T-helper 2 cell (primary cell): ENCODE data around the gene SETBP1.

Experiments
- DNase-seq, 5 experiments: peaks; one replicate each; pipeline versions ENCODE4 v3.0.0 to v3.0.0-alpha.2; 2012 to 2022

The SETBP1 gene

DNA sequence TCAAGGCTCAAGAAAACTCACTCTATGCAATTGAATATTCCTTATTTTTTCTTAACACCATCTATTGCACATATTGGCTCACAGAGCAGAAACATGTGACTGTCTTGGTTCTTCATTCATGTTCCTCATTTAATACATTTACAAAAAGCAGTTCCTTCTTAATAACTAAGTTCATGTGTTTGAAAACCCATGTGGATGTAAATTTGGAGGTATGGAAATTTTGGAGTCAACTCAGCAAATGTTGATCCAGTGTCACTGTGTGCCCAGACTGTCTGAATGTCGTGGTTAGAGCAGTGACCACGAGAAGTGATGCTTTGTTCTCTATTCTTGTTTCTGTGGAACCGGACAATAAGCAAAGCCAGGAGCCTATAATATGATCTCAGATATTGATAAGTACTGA, 299.1 kb downstream of the SETBP1 start:
- no peak for DNase-seq

GRCh38 chr18:44981121-44981520, 300.4 kb downstream of the SETBP1 start:
- no peak for DNase-seq

- DNase-seq, result no peak
Measured at GRCh38 chr18:44986933-44987332, 306.2 kb downstream of the SETBP1 start.

- DNase-seq, result no peak
Measured at GRCh38 chr18:44987371-44987770, 306.7 kb downstream of the SETBP1 start.

GRCh38 chr18:44988821-44989587, 308.3 kb downstream of the SETBP1 start:
- no peak for DNase-seq

DNA sequence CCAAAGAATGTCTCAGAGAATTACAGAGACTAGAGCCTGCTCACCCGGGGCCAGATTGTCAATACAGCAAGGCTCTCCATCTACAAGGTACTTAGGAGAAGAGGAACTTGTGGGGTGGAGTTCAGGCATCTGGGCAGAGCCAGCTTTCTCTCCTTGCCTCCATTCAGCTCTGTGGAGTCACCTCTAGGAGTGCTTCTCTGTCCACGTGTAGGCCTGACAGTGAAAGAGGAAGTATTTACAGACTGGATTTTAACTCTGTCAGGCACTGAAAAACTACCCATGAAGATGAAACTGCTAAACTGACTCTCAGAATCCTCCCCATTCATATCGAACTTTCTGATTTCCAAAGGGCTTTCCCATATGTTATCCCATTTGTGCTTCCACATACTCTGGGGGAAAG, 315.6 kb downstream of the SETBP1 start:
- DNase-seq, result no peak

DNA sequence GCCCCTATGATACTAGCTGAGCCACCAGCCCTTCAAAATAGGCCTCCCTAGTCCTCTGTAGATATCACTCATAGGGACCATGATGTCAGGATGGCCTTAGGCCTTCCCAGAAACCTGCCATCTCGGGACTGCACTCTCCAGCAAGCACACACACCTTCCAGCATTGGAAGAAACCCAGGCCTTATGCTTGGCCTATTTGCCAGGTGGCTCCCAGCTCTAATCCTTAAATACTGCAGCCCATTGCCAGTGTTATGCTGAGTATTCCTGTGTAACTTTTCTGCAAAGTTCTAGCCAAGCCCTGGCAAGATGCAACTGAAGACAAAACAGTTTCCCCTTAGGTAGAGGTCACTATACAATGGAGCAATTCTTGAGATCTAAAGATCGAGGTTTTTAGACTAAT, 316.5 kb downstream of the SETBP1 start:
- no peak for DNase-seq

DNA sequence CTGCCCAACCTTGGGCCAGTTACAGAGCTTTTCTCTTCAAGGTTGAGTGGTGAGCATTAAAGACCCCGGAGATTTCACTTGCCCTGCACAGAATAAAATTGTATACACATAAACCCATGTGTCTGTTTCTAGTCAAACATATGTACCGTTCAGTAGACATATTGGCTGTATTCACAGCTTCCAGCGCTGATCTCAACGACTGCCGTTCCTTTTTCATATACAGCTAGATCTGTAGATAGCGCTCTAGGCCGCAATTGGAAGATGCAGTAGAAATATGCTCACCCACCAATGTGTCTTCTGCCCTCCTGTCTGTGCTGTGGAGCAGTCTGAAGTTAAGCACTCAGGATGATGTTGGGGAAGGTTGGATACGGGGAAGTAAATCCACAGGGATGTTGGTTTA, 317.7 kb downstream of the SETBP1 start:
- DNase-seq, result no peak

DNA sequence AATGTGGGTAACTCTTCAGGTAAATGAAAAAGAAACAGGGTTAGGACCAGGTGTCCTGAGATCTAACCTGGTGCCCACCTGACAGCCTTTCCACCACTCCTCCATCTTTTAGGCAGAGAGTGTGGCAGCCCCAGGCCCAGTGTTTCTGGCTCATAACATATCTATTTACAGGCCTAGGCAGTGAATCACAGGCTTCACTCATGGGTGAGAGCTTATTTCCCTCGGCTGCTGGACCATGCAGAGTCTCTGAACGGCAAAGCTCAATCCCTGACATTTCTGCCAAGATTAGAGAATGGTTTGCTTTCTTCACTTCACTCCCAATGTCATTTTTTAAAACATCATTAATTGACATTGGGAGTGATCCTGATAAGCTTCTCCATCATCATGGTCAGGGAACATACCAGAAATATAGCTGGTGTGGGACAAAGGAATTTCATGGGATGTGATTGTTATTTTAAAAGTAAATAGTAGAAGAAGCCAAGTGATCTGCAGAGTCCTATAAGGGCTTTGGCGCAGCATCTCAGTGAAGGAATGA, 323.9 kb downstream of the SETBP1 start:
- no peak for DNase-seq

DNA sequence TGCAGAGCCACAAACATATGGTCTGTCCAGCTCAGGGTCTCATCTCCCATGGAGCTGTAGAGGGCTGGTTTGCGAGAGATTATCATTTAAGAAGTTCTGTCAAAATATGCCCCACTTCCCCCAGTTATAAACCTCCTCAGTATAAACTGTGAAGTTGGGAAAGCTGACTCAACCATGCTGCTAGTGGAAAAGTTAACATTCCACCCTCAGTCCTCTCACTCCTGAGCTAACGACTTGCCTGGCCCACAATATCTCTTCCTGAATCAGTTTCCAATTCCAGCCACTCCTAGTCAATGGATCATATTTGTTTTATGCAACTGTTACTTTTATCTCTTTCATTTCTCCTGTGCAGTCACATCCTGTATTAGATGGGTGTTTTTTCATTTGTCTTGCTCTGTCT, 326.2 kb downstream of the SETBP1 start:
- no peak for DNase-seq

GRCh38 chr18:45007531-45007930, 326.8 kb downstream of the SETBP1 start:
- no peak for DNase-seq

GRCh38 chr18:45008694-45009413, 328.2 kb downstream of the SETBP1 start:
- DNase-seq, result peak in 1 of 5 experiments; percentile 34

DNA sequence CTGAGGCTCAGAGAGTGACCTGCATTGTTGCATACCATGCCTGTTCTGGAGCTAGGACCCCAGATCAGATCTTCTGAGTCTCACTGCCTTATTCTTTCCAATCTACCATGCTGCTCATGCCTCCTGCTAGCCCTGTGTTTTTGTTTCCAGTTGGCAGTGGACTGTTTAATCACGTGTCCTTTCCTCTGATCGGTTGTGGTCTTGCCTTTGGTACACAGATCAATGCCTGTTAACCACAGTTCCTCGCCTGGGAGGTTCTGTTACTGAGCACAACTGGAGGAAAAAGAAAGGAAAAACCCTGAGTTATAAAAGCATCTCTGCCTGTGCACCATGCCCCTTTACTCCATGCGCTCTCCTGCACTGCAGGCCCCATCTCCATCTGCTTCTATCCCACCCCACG, 329.1 kb downstream of the SETBP1 start:
- DNase-seq, result peak in 1 of 5 experiments; percentile 24

DNA sequence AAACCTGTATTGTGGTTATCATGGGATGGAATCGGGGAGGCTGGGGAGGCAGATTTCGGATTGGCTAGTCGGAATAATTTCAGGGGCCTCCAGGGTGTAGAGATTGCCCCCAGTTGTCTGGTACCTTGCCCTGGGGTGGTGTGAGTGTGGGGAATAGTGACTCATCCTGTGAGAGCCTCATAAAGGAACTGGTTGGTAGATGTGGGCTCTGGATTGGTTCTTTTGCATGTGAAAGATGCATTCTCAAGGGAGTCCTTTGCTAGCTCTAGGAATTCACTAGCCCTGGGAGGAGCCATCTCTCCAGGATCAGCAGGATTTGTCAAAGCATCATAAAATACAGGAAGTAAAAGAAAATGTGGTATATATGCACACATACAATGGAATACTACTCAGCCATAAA, 331.6 kb downstream of the SETBP1 start:
- no peak for DNase-seq

DNA sequence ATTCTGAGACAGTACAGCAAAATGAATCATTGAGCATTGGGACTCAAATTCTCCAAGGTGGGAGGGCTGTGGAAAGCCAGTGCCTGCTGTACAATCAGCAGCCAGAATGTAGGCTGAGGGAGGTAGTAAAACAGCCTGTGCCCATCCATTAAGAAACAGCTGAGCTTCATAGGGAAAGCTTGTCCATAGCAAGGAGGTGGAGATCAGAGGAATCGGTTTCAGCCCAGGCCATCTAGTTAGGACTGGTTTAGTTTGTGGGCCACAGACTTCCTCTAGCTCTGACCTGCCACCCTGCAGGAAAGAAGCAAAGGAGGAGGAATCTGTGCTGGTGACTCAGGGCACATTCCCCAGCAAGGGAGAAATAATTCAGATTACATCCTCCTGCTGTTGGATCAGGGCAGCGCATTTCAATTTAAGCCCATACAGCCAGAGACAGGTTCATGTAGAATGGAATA, 333.4 kb downstream of the SETBP1 start:
- DNase-seq, result no peak

- DNase-seq, result no peak
Measured at GRCh38 chr18:45015788-45016128, 335.1 kb downstream of the SETBP1 start.

DNA sequence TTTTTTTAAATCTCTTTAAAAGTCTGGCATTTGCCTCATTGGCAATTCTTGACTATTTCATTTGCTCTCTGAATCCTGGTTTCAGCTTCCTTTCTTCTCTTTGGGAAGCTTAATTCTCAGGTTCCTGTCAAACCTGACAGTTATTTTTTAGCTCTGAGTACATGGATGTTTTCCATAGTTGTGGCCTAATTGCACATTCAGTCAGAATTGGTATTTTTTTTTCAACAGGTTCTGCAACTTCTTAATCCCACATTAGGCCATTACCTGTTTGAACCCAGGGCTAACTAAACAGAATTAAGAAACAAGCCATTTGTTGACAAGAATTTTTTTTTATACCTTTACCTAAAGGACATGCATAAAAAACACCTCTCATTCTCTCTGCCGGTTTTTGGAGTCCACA, 338.8 kb downstream of the SETBP1 start:
- DNase-seq, result no peak

GRCh38 chr18:45023519-45023918, 342.8 kb downstream of the SETBP1 start:
- no peak for DNase-seq

DNA sequence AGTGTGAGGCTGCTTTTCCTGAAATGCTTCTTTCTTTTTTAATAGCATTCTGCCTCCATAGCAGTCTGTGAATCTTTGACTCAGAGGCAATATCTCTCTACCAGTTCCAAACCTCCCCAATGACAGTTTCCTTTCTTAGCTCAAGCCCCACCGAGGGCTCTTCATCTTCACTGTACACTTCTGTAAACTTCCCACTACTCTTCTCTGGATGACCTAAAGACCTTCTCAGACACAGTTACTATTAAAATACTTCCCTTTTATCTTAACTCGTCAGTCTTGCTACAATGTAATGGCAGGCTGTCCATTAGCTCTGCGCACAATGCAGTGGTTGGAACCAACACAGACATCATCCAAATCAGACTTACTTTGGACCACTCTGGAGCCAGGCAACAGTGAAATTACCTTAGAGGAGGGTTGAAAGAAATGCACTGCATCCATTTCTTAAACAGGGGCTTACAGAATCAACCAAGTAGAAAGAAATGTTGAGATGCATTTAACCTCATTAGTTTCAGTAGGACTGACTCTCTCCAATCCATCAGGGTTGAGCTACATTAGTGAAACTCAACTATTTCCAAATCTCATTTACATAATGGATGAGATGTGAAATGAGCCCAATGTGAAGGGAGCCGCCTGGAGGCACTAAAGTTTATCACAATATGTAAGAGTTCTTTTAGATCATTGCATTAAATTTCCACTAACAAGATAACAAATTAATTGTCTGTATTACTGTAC, 343.8 kb downstream of the SETBP1 start:
- DNase-seq, result no peak

GRCh38 chr18:45025089-45025450, 344.4 kb downstream of the SETBP1 start:
- DNase-seq, result no peak

DNA sequence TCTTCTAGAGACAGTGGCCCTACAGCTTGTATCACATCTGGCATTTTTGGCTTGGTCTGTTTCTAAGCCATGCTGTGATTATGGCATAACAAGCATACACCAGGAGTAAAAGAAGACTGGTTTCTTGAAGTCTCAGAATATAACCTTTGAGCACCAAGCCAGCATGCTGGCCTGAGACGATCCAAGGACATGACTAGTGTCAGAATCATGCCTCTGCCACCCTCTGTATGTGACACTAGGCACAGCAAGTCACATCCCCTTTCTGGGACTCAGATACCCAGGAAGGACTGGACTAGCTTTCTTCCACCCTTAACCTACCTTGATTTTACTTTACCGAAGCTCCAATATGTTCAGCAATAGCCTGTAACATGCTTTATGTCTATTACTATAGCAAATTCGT, 345.5 kb downstream of the SETBP1 start:
- DNase-seq, result no peak

- DNase-seq, result no peak
Measured at GRCh38 chr18:45034179-45034578, 353.5 kb downstream of the SETBP1 start.

DNA sequence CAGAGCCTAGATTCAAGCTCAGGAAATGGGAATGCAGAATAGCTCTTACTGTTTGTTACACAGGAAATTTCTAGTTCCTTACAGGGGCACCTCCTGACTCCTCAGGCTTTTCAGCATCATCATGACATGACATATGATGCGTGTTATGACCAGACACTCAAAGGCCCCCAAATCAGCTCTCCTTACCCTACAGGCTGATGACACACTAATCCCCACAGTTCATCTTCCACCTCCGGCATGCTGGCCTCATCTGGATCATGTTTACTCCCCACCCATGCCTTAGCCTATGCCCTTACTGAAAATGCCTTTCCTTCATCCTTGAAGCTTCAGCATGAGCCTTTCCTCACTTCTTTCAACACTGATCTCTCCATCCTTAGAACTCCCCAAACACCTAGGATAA, 356.9 kb downstream of the SETBP1 start:
- no peak for DNase-seq

DNA sequence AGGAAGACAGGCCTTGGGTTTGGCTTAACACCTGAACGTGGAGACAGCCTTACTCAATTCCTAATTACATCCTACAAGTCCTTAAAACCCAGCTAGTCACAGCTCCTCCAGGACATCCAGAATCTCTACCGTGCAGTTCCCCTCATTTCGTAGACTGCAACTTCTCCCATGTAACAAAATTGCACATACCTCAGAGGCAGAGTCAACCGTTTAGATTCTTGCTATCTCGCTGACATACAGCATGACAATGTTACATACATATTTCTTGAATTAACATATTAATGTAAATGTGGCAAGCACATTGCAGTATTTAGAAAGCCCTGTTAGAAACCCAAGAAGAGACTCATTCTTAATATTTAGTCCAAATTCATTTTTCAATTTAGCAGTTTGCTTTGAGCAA, 358.7 kb downstream of the SETBP1 start:
- DNase-seq, result no peak
